Activated CD8-positive, alpha-beta memory T cell treated with anti-CD3 and anti-CD28 coated beads, Interleukin-2, amount 50 U/mL, for 1 hour (primary cell): ENCODE results near the gene CD58.
"Not testable (repeated sequence)": the region's sequence is repeated elsewhere in the genome, so short reads cannot be mapped to it uniquely, and the experiment has no call there.

Experiments used
- DNase-seq: peaks from one replicate; pipeline ENCODE4 v3.0.0-alpha.2; 2020; ENCODE audit errors: extremely low read depth

Gene CD58

DNA sequence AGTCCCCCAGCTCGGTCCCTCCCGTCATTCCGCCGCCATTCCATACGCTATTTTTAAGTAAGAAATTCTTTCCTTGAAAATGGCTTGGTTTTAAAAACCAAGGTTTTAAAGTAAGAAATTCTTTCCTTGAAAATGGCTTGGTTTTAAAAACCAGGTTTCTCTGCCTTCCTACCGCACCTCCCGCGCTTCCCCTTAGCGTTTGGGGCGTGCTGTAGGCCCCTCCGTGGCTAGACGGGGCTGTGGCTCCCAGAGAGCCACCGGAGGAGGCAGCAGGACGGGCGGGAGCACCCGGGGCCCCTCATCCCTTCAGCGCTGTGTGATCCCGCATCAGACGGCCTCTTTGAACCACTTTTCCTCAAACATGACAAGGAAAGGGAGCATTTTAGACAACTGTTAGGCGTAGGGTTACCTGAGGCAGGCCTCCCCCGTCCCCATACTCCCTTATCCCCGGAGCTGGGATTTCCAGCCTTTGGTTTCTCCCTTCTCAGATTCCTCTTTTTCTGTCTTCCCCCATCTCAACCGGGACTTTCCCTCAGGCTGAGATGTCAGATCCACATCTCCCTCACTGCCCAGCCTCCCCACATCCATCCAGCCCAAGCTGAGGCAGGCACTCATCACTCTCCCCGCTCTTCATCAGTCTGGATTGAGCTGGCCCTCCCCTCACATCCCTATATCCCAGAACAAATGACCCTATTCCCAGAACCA is 541 bp upstream of the CD58 start:
- no peak for DNase-seq

GRCh38 chr1:116569776-116570357 is 959 bp downstream of the CD58 start:
- DNase-seq, result no peak

DNA sequence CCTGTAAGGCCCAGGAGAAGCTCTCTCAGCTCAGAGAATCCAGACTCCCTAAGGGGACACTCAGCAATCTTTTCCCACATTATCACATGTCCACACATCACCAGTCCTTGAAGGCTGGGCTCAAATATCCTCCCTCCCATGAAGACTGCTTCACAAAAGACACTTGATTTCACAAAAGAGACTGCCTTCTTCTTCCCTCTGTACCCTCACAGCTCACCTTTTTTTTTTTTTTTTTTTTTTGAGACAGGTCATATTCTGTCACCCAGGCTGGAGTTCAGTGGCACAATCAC is 1.5 kb downstream of the CD58 start:
- DNase-seq, result no peak

- DNase-seq, result no peak
Measured at GRCh38 chr1:116568662-116569380, 2.0 kb downstream of the CD58 start.

GRCh38 chr1:116567790-116568661 is 2.8 kb downstream of the CD58 start:
- DNase-seq, result no peak

GRCh38 chr1:116565222-116565621 is 5.6 kb downstream of the CD58 start:
- no peak for DNase-seq

- DNase-seq, result no peak
Measured at GRCh38 chr1:116564426-116564825, 6.4 kb downstream of the CD58 start.

DNA sequence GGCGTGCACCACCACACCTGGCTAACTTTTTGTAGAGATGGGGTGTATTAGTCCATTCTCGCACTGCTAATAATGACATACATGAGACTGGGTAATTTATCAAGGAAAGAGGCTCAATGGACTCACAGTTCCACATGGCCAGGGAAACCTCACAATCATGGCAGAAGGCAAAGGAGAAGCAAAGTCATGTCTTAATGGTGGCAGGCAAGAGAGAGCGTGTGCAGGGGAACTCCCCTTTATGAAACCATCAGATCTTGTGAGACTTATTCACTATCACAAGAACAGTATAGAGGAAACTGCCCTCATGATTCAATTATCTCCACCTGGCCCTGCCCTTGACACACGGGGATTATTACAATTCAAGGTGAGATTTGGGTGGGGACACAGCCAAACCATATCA is 8.4 kb downstream of the CD58 start:
- not testable (repeated sequence) for DNase-seq

DNA sequence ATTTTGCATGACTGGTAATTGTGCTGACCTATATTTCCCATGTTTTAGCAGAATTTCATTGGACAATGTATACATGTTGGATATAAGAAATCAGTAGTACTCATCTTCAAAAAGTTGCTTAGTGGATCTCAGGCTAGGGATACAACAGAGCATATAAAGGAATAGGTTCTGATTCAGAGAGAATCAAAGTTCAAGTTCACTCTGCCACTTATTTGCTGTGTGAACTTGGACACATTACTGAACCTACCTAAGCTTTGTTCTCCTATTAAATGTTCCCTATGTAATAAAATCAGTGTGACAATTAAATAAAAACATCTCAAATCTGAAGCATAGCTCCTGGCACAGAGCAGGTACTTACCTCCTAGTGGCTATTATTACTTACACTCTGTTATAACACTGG is 9.3 kb downstream of the CD58 start:
- no peak for DNase-seq

- no peak for DNase-seq
Measured at GRCh38 chr1:116560704-116561490, 9.9 kb downstream of the CD58 start.

- DNase-seq, result no peak
Measured at GRCh38 chr1:116559304-116559761, 11.5 kb downstream of the CD58 start.

DNA sequence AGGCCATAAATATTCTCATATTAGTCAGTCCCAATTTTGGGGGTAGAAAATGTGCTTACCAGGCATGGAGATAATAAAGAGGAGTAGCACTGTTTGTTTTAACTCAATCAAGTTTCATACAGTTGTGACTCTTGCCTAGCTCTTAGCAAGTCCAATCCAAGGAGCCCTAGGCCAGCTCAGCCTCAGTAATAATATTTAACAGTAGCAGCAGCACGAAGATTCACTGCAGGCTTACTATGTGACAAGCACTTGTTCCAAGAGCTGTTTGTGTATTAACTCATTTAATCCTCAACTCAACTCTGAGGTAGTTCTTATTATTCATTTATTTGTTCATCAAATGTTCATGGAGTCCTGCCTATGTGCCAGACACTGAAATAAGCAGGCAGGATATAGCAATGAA is 12.3 kb downstream of the CD58 start:
- no peak for DNase-seq

- no peak for DNase-seq
Measured at GRCh38 chr1:116558140-116558549, 12.7 kb downstream of the CD58 start.

GRCh38 chr1:116557323-116557878 is 13.4 kb downstream of the CD58 start:
- no peak for DNase-seq

DNA sequence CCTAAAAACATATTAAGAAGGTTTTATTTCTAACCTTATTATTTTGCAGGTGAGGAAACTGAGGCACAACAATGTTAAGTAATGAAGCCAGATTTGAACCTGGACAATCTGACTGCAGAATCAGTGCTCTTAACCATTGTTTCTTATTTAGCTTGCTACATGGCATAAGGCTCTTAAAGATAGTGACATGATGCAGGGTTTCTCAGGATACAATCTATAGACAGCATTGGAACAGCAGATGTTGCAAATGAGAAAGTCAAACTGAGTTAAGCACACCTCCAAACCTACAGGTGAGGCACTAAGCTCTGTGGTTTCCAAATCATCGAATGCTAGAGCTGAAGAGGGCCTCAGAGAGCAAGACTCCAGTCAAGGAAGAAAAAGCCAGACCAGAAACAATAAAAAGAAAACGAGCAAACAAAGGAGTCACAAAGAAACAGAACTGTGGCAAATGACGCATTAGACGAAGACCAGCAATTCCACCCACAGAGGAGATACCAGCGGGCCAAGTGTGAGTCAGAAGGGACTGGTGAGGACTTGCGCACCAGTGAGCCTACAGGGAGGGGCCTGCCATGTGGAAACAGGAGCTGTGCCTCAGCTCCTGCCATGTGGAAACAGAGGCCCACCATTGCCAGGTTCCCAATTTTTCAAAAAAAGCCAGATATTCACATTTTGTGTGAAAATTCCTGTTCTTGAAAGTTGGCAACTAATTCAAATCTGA is 14.4 kb downstream of the CD58 start:
- DNase-seq, result peak; percentile 45

- no peak for DNase-seq
Measured at GRCh38 chr1:116554924-116555323, 15.9 kb downstream of the CD58 start.

- no peak for DNase-seq
Measured at GRCh38 chr1:116553386-116554115, 17.3 kb downstream of the CD58 start.

DNA sequence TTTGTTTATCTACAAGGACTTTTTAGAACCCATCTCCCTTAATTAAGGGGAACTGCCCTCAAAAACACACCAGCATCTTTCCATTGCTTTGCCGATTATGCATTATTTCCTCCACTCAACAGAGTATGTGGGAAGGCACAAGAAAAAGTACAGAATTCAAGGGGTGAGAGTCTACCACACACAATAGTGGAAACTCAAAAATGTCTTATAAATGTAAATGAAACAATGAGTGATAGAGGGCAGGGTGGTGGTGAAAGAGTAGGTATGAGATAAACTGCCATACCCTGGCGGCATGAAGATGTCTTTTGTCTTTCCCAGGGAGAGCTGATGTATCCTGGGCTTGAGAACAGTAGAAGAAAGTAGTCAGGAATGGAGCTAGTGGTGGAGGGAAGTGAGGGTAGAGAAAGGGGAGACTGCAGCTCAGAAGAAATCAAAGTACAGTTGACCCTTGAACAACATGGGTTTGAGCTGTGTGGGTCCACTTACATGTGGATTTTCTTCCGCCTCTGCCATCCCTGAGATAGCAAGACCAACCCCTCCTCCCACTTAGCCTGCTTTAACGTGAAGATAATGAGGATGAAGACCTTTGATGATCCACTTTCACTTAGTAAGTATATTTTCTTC is 24.4 kb downstream of the CD58 start:
- no peak for DNase-seq

GRCh38 chr1:116545359-116545705 is 25.5 kb downstream of the CD58 start:
- DNase-seq, result no peak
